ENCODE results near the gene TM9SF4. TPM values are rescaled to one million over a fixed set of nuclear protein-coding genes. Genes with fewer than 3 reads are reported as not detected.

TM9SF4 gene
- total RNA-seq, 1 donor from 2014 or later: 27.0 TPM

GRCh38 chr20:32141465-32141980 is 32.0 kb downstream of the TM9SF4 start:
- Histone ChIP-seq H3K9me3 (replicated peaks) (no peaks in the 10 kb centered on the region), H3K36me3 (peaks cover 93% of the 10 kb centered on the region), H3K27me3 (ENCODE audit: low read depth) (no peaks in the 10 kb centered on the region), H3K4me3 (no peak overlapping the region), H3K4me1 (no peaks in the 10 kb centered on the region), H3K27ac (replicated peaks) (no peak overlapping the region)
- TF ChIP-seq CTCF (IDR thresholded peaks at IDR 0.05; ENCODE audit: borderline replicate concordance): no peak
- no peak for DNase-seq
- intact Hi-C loops (cut with micrococcal nuclease): no loop called here

GRCh38 chr20:32142088-32142487 is 32.6 kb downstream of the TM9SF4 start:
- intact Hi-C loops (cut with micrococcal nuclease): no loop called here
- Histone ChIP-seq H3K27me3 (ENCODE audit: low read depth) (no peaks in the 10 kb centered on the region), H3K4me3 (no peak overlapping the region), H3K4me1 (no peaks in the 10 kb centered on the region), H3K27ac (replicated peaks) (no peak overlapping the region), H3K9me3 (replicated peaks) (no peaks in the 10 kb centered on the region), H3K36me3 (peaks cover 93% of the 10 kb centered on the region)
- no peak for DNase-seq
- TF ChIP-seq CTCF (IDR thresholded peaks at IDR 0.05; ENCODE audit: borderline replicate concordance): no peak

GRCh38 chr20:32142991-32143390 is 33.5 kb downstream of the TM9SF4 start:
- H3K9me3 ChIP-seq (replicated peaks): no peaks in the 10 kb centered on the region
- peaks cover 93% of the 10 kb centered on the region for H3K36me3 ChIP-seq
- no peaks in the 10 kb centered on the region for H3K4me1 ChIP-seq
- intact Hi-C loops (cut with micrococcal nuclease): no loop called here
- no peak for DNase-seq
- H3K27ac ChIP-seq (replicated peaks): no peak overlapping the region
- TF ChIP-seq CTCF (IDR thresholded peaks at IDR 0.05; ENCODE audit: borderline replicate concordance): no peak
- H3K4me3 ChIP-seq: no peak overlapping the region
- no peaks in the 10 kb centered on the region for H3K27me3 ChIP-seq (ENCODE audit: low read depth)

GRCh38 chr20:32144898-32145662 is 35.6 kb downstream of the TM9SF4 start:
- intact Hi-C loops (cut with micrococcal nuclease): no loop called here
- H3K27ac ChIP-seq (replicated peaks): no peak overlapping the region
- no peak for TF ChIP-seq CTCF (IDR thresholded peaks at IDR 0.05; ENCODE audit: borderline replicate concordance)
- H3K36me3 ChIP-seq: peaks cover 92% of the 10 kb centered on the region
- H3K4me1 ChIP-seq: no peaks in the 10 kb centered on the region
- no peak overlapping the region for H3K4me3 ChIP-seq
- H3K9me3 ChIP-seq (replicated peaks): no peaks in the 10 kb centered on the region
- no peaks in the 10 kb centered on the region for H3K27me3 ChIP-seq (ENCODE audit: low read depth)
- no peak for DNase-seq

- intact Hi-C loops (cut with micrococcal nuclease): no loop called here
- Histone ChIP-seq H3K36me3 (peaks cover 91% of the 10 kb centered on the region), H3K27ac (replicated peaks) (no peak overlapping the region), H3K4me3 (no peak overlapping the region), H3K9me3 (replicated peaks) (no peaks in the 10 kb centered on the region), H3K27me3 (ENCODE audit: low read depth) (no peaks in the 10 kb centered on the region), H3K4me1 (peaks cover 14% of the 10 kb centered on the region)
- no peak for DNase-seq
- TF ChIP-seq CTCF (IDR thresholded peaks at IDR 0.05; ENCODE audit: borderline replicate concordance): no peak
These were observed 40.2 kb downstream of the TM9SF4 start for GRCh38 chr20:32149566-32150170.
